ENCODE results near the gene TNNI3K.

DNA sequence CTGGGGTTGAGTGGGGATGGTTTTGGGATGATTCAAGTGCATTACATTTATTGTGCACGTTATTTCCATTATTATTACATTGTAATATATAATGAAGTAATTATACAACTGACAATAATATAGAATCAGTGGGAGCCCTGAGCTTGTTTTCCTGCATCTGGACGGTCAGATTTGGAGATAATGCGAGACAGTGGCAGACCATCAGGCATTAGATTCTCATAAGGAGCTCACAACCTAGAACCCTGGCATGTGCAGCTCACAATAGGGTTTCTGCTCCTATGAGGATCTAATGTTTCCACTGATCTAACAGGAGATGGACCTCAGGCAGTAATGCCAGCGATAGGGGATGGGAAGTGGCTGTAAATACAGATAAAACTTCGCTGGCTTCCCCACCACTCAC lies 355.1 kb downstream of the TNNI3K start:
- TF ChIP-seq, protein P1, sequence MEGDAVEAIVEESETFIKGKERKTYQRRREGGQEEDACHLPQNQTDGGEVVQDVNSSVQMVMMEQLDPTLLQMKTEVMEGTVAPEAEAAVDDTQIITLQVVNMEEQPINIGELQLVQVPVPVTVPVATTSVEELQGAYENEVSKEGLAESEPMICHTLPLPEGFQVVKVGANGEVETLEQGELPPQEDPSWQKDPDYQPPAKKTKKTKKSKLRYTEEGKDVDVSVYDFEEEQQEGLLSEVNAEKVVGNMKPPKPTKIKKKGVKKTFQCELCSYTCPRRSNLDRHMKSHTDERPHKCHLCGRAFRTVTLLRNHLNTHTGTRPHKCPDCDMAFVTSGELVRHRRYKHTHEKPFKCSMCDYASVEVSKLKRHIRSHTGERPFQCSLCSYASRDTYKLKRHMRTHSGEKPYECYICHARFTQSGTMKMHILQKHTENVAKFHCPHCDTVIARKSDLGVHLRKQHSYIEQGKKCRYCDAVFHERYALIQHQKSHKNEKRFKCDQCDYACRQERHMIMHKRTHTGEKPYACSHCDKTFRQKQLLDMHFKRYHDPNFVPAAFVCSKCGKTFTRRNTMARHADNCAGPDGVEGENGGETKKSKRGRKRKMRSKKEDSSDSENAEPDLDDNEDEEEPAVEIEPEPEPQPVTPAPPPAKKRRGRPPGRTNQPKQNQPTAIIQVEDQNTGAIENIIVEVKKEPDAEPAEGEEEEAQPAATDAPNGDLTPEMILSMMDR (IDR thresholded peaks at IDR 0.05) = no peak
- no peak for TF ChIP-seq POLR2AphosphoS5 (IDR thresholded peaks at IDR 0.05; ENCODE audit: low read depth, low read length)
- no peak for TF ChIP-seq FOXM1 (IDR thresholded peaks at IDR 0.05; ENCODE audit: low read depth)
- no peak for TF ChIP-seq ELF1 (IDR thresholded peaks at IDR 0.05)
- TF ChIP-seq TAF1 (IDR thresholded peaks at IDR 0.05; ENCODE audit: borderline replicate concordance, low read depth, low read length) = no peak
- no peak for TF ChIP-seq RAD21 (IDR thresholded peaks at IDR 0.05; ENCODE audit: low read length)

Measured in SK-N-SH (cell line).